T-helper 2 cell treated with Interferon-gamma antibody and Interleukin-4, amounts not matched to agents 5 μg/mL and 100 μg/mL, for 36 hours (primary cell): Measurements from ENCODE around the gene MMRN2.
"Not testable (repeated sequence)": the region's sequence is repeated elsewhere in the genome, so short reads cannot be mapped to it uniquely, and the experiment has no call there.

Experiments
- DNase-seq: peaks from one replicate; pipeline ENCODE4 v3.0.0; 2021; ENCODE audit warnings: low spot score
- H3K27ac Mint-ChIP-seq: one replicate; pipeline ENCODE4 v1.8.0; 2021; ENCODE audit warnings: mild to moderate bottlenecking, mixed read lengths
- H3K27me3 Mint-ChIP-seq: one replicate; pipeline ENCODE4 v1.8.0; 2021; ENCODE audit warnings: low read depth, mixed read lengths
- H3K36me3 Mint-ChIP-seq: one replicate; pipeline ENCODE4 v1.8.0; 2021; ENCODE audit warnings: low read depth, mixed read lengths
- H3K4me1 Mint-ChIP-seq: one replicate; pipeline ENCODE4 v1.8.0; 2021; ENCODE audit warnings: low read depth, mixed read lengths
- H3K4me3 Mint-ChIP-seq: one replicate; pipeline ENCODE4 v1.8.0; 2022; ENCODE audit warnings: mild to moderate bottlenecking, moderate library complexity, mixed read lengths
- H3K9me3 Mint-ChIP-seq: one replicate; pipeline ENCODE4 v1.8.0; 2021; ENCODE audit warnings: mixed read lengths

Gene MMRN2

GRCh38 chr10:86957471-86958115 is at the start of gene MMRN2:
Gene MMRN2, minus strand, starts transcription at chr10:86957615. Its CDS starts 74 bp downstream, at chr10:86957541.
- Mint-ChIP-seq H3K27ac (no peak within 1 kb of the TSS), H3K9me3 (peaks cover under 1% of the 10 kb centered on the region), H3K27me3 (no peaks in the 10 kb centered on the region), H3K4me3 (no peak within 1 kb of the TSS), H3K4me1 (no peaks in the 10 kb centered on the region), H3K36me3 (no peaks in the 10 kb centered on the region)
- DNase-seq: no peak

GRCh38 chr10:87007124-87007523 is 49.7 kb upstream of the MMRN2 start:
- DNase-seq, H3K36me3 Mint-ChIP-seq, H3K27ac Mint-ChIP-seq, H3K4me3 Mint-ChIP-seq, H3K4me1 Mint-ChIP-seq, H3K9me3 Mint-ChIP-seq, H3K27me3 Mint-ChIP-seq: not testable (repeated sequence)

- DNase-seq: no peak
- H3K9me3 Mint-ChIP-seq: no peaks in the 10 kb centered on the region
- H3K36me3 Mint-ChIP-seq: no peaks in the 10 kb centered on the region
- no peak overlapping the region for H3K4me3 Mint-ChIP-seq
- H3K27me3 Mint-ChIP-seq: no peaks in the 10 kb centered on the region
- H3K4me1 Mint-ChIP-seq: no peaks in the 10 kb centered on the region
- H3K27ac Mint-ChIP-seq: no peak overlapping the region
Observed at GRCh38 chr10:87000491-87000890, 43.1 kb upstream of the MMRN2 start.

GRCh38 chr10:86999802-87000403 is 42.5 kb upstream of the MMRN2 start:
- not testable (repeated sequence) for DNase-seq, H3K4me1 Mint-ChIP-seq, H3K27me3 Mint-ChIP-seq, H3K36me3 Mint-ChIP-seq, H3K4me3 Mint-ChIP-seq, H3K9me3 Mint-ChIP-seq, H3K27ac Mint-ChIP-seq

GRCh38 chr10:86992929-86993328 is 35.5 kb upstream of the MMRN2 start:
- Mint-ChIP-seq H3K4me3 (no peak overlapping the region), H3K27ac (no peak overlapping the region), H3K27me3 (peaks cover 25% of the 10 kb centered on the region), H3K36me3 (no peaks in the 10 kb centered on the region), H3K9me3 (no peaks in the 10 kb centered on the region), H3K4me1 (no peaks in the 10 kb centered on the region)
- no peak for DNase-seq

GRCh38 chr10:86992456-86992855 is 35.0 kb upstream of the MMRN2 start:
- Mint-ChIP-seq H3K9me3 (no peaks in the 10 kb centered on the region), H3K27me3 (peaks cover 30% of the 10 kb centered on the region), H3K4me1 (no peaks in the 10 kb centered on the region), H3K27ac (no peak overlapping the region), H3K4me3 (no peak overlapping the region), H3K36me3 (no peaks in the 10 kb centered on the region)
- no peak for DNase-seq

- H3K27ac Mint-ChIP-seq, H3K4me3 Mint-ChIP-seq, H3K9me3 Mint-ChIP-seq, H3K4me1 Mint-ChIP-seq, H3K36me3 Mint-ChIP-seq, DNase-seq: not testable (repeated sequence)
- H3K27me3 Mint-ChIP-seq: peaks cover 33% of the 10 kb centered on the region
Observed at GRCh38 chr10:86991362-86991761, 33.9 kb upstream of the MMRN2 start.

- no peak for DNase-seq
- Mint-ChIP-seq H3K4me1 (no peaks in the 10 kb centered on the region), H3K27ac (no peak overlapping the region), H3K27me3 (peaks cover 35% of the 10 kb centered on the region), H3K4me3 (no peak overlapping the region), H3K9me3 (no peaks in the 10 kb centered on the region), H3K36me3 (no peaks in the 10 kb centered on the region)
Observed at GRCh38 chr10:86988520-86988919, 31.1 kb upstream of the MMRN2 start.

GRCh38 chr10:86984498-86984897 is 27.1 kb upstream of the MMRN2 start:
- not testable (repeated sequence) for H3K4me1 Mint-ChIP-seq, H3K27ac Mint-ChIP-seq, H3K9me3 Mint-ChIP-seq, H3K36me3 Mint-ChIP-seq, H3K4me3 Mint-ChIP-seq, DNase-seq
- H3K27me3 Mint-ChIP-seq: peaks cover 30% of the 10 kb centered on the region

GRCh38 chr10:86981716-86982115 is 24.3 kb upstream of the MMRN2 start:
- Mint-ChIP-seq H3K27ac (no peak overlapping the region), H3K4me3 (no peak overlapping the region), H3K36me3 (no peaks in the 10 kb centered on the region), H3K9me3 (no peaks in the 10 kb centered on the region), H3K27me3 (peaks cover 18% of the 10 kb centered on the region), H3K4me1 (no peaks in the 10 kb centered on the region)
- DNase-seq: no peak

- not testable (repeated sequence) for H3K9me3 Mint-ChIP-seq, H3K36me3 Mint-ChIP-seq, DNase-seq, H3K4me3 Mint-ChIP-seq, H3K4me1 Mint-ChIP-seq, H3K27ac Mint-ChIP-seq
- peaks cover 16% of the 10 kb centered on the region for H3K27me3 Mint-ChIP-seq
Observed at GRCh38 chr10:86981020-86981419, 23.6 kb upstream of the MMRN2 start.

- no peaks in the 10 kb centered on the region for H3K9me3 Mint-ChIP-seq
- H3K4me3 Mint-ChIP-seq: no peak overlapping the region
- no peak overlapping the region for H3K27ac Mint-ChIP-seq
- no peaks in the 10 kb centered on the region for H3K36me3 Mint-ChIP-seq
- no peaks in the 10 kb centered on the region for H3K4me1 Mint-ChIP-seq
- no peak for DNase-seq
- peaks cover 16% of the 10 kb centered on the region for H3K27me3 Mint-ChIP-seq
Observed at GRCh38 chr10:86979977-86980448, 22.6 kb upstream of the MMRN2 start.

- no peak for DNase-seq
- Mint-ChIP-seq H3K27ac (no peak overlapping the region), H3K27me3 (peaks cover 20% of the 10 kb centered on the region), H3K4me3 (no peak overlapping the region), H3K9me3 (no peaks in the 10 kb centered on the region), H3K4me1 (no peaks in the 10 kb centered on the region), H3K36me3 (no peaks in the 10 kb centered on the region)
Observed at GRCh38 chr10:86979296-86979818, 21.9 kb upstream of the MMRN2 start.

- not testable (repeated sequence) for H3K9me3 Mint-ChIP-seq, DNase-seq, H3K4me1 Mint-ChIP-seq, H3K4me3 Mint-ChIP-seq, H3K36me3 Mint-ChIP-seq, H3K27ac Mint-ChIP-seq
- peaks cover 24% of the 10 kb centered on the region for H3K27me3 Mint-ChIP-seq
Observed at GRCh38 chr10:86978457-86978856, 21.0 kb upstream of the MMRN2 start.
